SK-N-SH (cell line): ENCODE measurements around the gene CRYBG1. TPM values are rescaled to one million over a fixed set of nuclear protein-coding genes. Genes with fewer than 3 reads are reported as not detected.

Experiments used
- CTCF ChIA-PET: fragments of 300-600, 350-600 bp; formaldehyde crosslinking; extraction: SDS; loops from one replicate; lab custom pipeline; 2021; lab: Yijun Ruan, JAX
- POLR2A ChIA-PET: fragments of 350-600 bp; sonication (Branson Sonifier 250); formaldehyde crosslinking; extraction: SDS; loops from one replicate; lab custom pipeline; 2020; ENCODE audit warnings: antibody characterized with exemption, inconsistent platforms; lab: Yijun Ruan, JAX
- DNase-seq: peaks from one replicate; pipeline ENCODE4 v3.0.0; 2012
- H2AFZ ChIP-seq: fragments of 200-600 bp; sonication (generic); 2 replicates; pipeline ENCODE4 v1.8.1; 2016; ENCODE audit warnings: antibody characterized with exemption, mild to moderate bottlenecking, low read depth
- H3F3A ChIP-seq: fragments of 200-600 bp; sonication (generic); replicated peaks from 2 replicates; pipeline ENCODE3; 2016; ENCODE audit warnings: antibody characterized with exemption, mild to moderate bottlenecking; ENCODE audit not compliant: insufficient read depth
- H3K27ac ChIP-seq, 2 experiments: fragments of 200-500 bp in 1 of 2; fragments of 200-600 bp in 1 of 2; sonication (Bioruptor generic) in 1 of 2; sonication (generic), shearing (Covaris generic) in 1 of 2; 2 replicates each; pipeline versions ENCODE4 v1.5.1 to v1.6.1; 2014 to 2016; ENCODE audit warnings: low read depth in 2 of 2, inconsistent platforms in 1 of 2, low read length in 1 of 2, mild to moderate bottlenecking in 1 of 2, mixed read lengths in 1 of 2
- H3K27me3 ChIP-seq: fragments of 200-600 bp; sonication (generic), shearing (Covaris generic); 2 replicates; pipeline ENCODE4 v1.6.1; 2016; ENCODE audit warnings: mixed run types; ENCODE audit not compliant: insufficient read depth
- H3K36me3 ChIP-seq, 2 experiments: fragments of 200-500 bp in 1 of 2; fragments of 200-600 bp in 1 of 2; sonication (Bioruptor generic) in 1 of 2; sonication (generic) in 1 of 2; replicated peaks in 1 of 2; 2 replicates each; pipeline versions ENCODE3 to v1.5.1; 2014 to 2016; ENCODE audit warnings: low read length in 1 of 2, mild to moderate bottlenecking in 1 of 2; ENCODE audit not compliant: insufficient read depth in 2 of 2, control insufficient read depth in 1 of 2
- H3K4me1 ChIP-seq, 2 experiments: fragments of 200-500 bp in 1 of 2; fragments of 200-600 bp in 1 of 2; sonication (Bioruptor generic) in 1 of 2; sonication (generic), shearing (Covaris generic) in 1 of 2; 2 replicates each; pipeline versions ENCODE4 v1.5.1 to v1.6.1; 2014 to 2016; ENCODE audit warnings: low read depth in 1 of 2, low read length in 1 of 2, mixed run types in 1 of 2; ENCODE audit not compliant: insufficient read depth in 2 of 2, control insufficient read depth in 1 of 2
- H3K4me2 ChIP-seq: fragments of 200-600 bp; sonication (generic), shearing (Covaris generic); 2 replicates; pipeline ENCODE4 v1.6.1; 2017; ENCODE audit warnings: mixed run types
- H3K4me3 ChIP-seq, 2 experiments: fragments of 200-500 bp in 1 of 2; fragments of 200-600 bp in 1 of 2; sonication (Bioruptor generic) in 1 of 2; sonication (generic), shearing (Covaris generic) in 1 of 2; 2 replicates each; pipeline versions ENCODE4 v1.5.1 to v1.8.1; 2014 to 2016; ENCODE audit warnings: low read depth in 2 of 2, inconsistent platforms in 1 of 2, low read length in 1 of 2, mild to moderate bottlenecking in 1 of 2, mixed read lengths in 1 of 2, moderate library complexity in 1 of 2
- H3K79me2 ChIP-seq: fragments of 200-600 bp; sonication (generic); 2 replicates; pipeline ENCODE4 v1.8.1; 2017; ENCODE audit warnings: mild to moderate bottlenecking; ENCODE audit not compliant: insufficient read depth
- H3K9ac ChIP-seq: fragments of 200-600 bp; sonication (generic); 2 replicates; pipeline ENCODE4 v1.6.1; 2017; ENCODE audit warnings: mixed run types
- H3K9me2 ChIP-seq: fragments of 200-600 bp; sonication (generic); 2 replicates; pipeline ENCODE4 v1.6.1; 2017; ENCODE audit warnings: mixed run types
- H3K9me3 ChIP-seq: fragments of 200-600 bp; sonication (generic); 2 replicates; pipeline ENCODE4 v1.6.1; 2017; ENCODE audit warnings: mixed run types, mild to moderate bottlenecking, moderate library complexity
- H4K20me1 ChIP-seq: fragments of 200-600 bp; sonication (generic); 2 replicates; pipeline ENCODE4 v1.6.1; 2017; ENCODE audit warnings: mild to moderate bottlenecking, mixed run types; ENCODE audit not compliant: insufficient read depth
- EP300 ChIP-seq, 2 experiments: IDR thresholded peaks; 2 replicates each; pipeline versions ENCODE4 v1.4.0 to v1.6.1; 2012; ENCODE audit warnings: borderline replicate concordance in 1 of 2, low read depth in 1 of 2, low read length in 1 of 2
- MXI1 ChIP-seq: IDR thresholded peaks from 2 replicates; pipeline ENCODE4 v1.6.1; 2012; ENCODE audit warnings: mild to moderate bottlenecking, low read depth, low read length, improper control_type of control experiment
- REST ChIP-seq: IDR thresholded peaks from 2 replicates; pipeline ENCODE4 v1.6.1; 2012; ENCODE audit warnings: mild to moderate bottlenecking, low read depth, low read length, moderate library complexity
- RFX5 ChIP-seq: IDR thresholded peaks from 2 replicates; pipeline ENCODE4 v1.6.1; 2012; ENCODE audit warnings: mild to moderate bottlenecking, improper control_type of control experiment, low read length
- RXRA ChIP-seq: IDR thresholded peaks from 2 replicates; pipeline ENCODE4 v1.4.0; 2012; ENCODE audit warnings: low read depth, mild to moderate bottlenecking, borderline replicate concordance
- TCF12 ChIP-seq: IDR thresholded peaks from 2 replicates; pipeline ENCODE4 v1.4.0; 2012
- WGBS: methylation state at CpG from one replicate; pipeline ENCODE4 v1.1.6; 2017; ENCODE audit warnings: low lambda C conversion rate; 5-methylcytosine and 5-hydroxymethylcytosine counted together
- polyA plus RNA-seq, 3 experiments: library from polyadenylated mRNA; depleted of rRNA; stranded (reverse); fragments of >200 nt; gene quantifications; 2 replicates each; pipeline ENCODE4 v1.2.3, GENCODE V29; 2012
- TF ChIP-seq, protein P1 (sequence below): IDR thresholded peaks from 2 replicates; pipeline ENCODE4 v1.4.0; 2012; ENCODE audit warnings: low read depth, borderline replicate concordance

CRYBG1 gene
- polyA plus RNA-seq, 1 of the 3 experiments (the other 2 are of a cell fraction) = 13.8 TPM

- TF ChIP-seq TCF12 = no peak
- TF ChIP-seq REST = no peak
- no peak for TF ChIP-seq EP300 (IDR thresholded peaks at IDR 0.05; ENCODE audit: borderline replicate concordance in 1 of 2, low read depth in 1 of 2, low read length in 1 of 2)
- TF ChIP-seq RFX5 = no peak
- no peak for TF ChIP-seq MXI1
- DNase-seq = no peak
- no peaks in the 10 kb centered on the region for H3F3A ChIP-seq
- H3K4me3 ChIP-seq = no peak overlapping the region
- ChIA-PET POLR2A (no interaction called here), CTCF (interaction anchor here (1.0 to 1.8 kb wide), 2 partner anchors 17 to 105 kb away, joined by 4 to 6 read pairs; no protein-coding TSS in a partner anchor)
- H3K27ac ChIP-seq = no peak overlapping the region
- no peaks in the 10 kb centered on the region for H4K20me1 ChIP-seq
- no peaks in the 10 kb centered on the region for H3K9me2 ChIP-seq
- H2AFZ ChIP-seq = no peak overlapping the region
- H3K27me3 ChIP-seq = no peaks in the 10 kb centered on the region
- no peaks in the 10 kb centered on the region for H3K4me1 ChIP-seq
- H3K9ac ChIP-seq = no peak overlapping the region
- no peaks in the 10 kb centered on the region for H3K36me3 ChIP-seq
- no peak overlapping the region for H3K4me2 ChIP-seq
- no peaks in the 10 kb centered on the region for H3K9me3 ChIP-seq
- no peaks in the 10 kb centered on the region for H3K79me2 ChIP-seq
Measured at GRCh38 chr6:106461084-106461483, 100.6 kb downstream of the CRYBG1 start.

DNA sequence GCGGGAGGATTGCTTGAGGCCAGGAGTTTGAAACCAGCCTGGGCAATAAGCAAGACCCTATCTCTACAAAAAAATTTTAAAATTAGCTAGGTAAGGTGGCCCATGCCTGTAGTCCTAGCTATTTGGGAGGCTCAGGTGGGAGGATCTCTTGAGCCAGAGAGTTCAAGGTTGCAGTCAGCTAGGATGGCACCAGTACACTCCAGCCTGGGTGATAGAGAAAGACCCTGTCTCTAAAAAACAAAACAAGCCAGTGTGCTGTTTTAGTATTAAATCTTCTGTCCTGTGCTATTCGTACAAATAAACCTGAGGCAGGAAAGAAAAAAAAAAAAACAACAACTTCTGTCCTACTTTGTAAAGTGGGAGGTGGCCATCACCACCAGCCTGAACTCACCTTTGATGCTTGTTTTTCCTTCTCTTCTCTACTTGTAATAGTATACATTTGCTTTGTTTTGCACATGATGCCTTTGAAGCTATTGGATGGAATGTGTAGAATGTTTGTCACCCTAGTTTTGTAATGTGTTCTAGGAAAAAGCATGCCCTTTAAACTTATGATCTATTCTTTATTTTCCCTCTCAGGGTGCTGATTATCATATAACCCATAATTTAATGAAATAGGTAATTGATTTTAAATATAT, 102.5 kb downstream of the CRYBG1 start:
- no peak overlapping the region for H3K4me2 ChIP-seq
- H3K79me2 ChIP-seq = no peaks in the 10 kb centered on the region
- no peak for TF ChIP-seq RXRA
- TF ChIP-seq, protein P1, sequence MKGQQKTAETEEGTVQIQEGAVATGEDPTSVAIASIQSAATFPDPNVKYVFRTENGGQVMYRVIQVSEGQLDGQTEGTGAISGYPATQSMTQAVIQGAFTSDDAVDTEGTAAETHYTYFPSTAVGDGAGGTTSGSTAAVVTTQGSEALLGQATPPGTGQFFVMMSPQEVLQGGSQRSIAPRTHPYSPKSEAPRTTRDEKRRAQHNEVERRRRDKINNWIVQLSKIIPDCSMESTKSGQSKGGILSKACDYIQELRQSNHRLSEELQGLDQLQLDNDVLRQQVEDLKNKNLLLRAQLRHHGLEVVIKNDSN = no peak
- POLR2A ChIA-PET = no interaction called here
- no peaks in the 10 kb centered on the region for H4K20me1 ChIP-seq
- H3K9me2 ChIP-seq = no peaks in the 10 kb centered on the region
- CTCF ChIA-PET = interaction anchor here (1.0 to 1.5 kb wide), 3 partner anchors 15 to 18 kb away, joined by 3 to 4 read pairs (median 3); no protein-coding TSS in a partner anchor
- 77% methylated on average over 2 of the region's 2 CpGs for WGBS
- H3K27me3 ChIP-seq = no peaks in the 10 kb centered on the region
- no peak overlapping the region for H3K27ac ChIP-seq
- no peak overlapping the region for H3K9ac ChIP-seq
- H3K9me3 ChIP-seq = no peaks in the 10 kb centered on the region
- no peaks in the 10 kb centered on the region for H3K36me3 ChIP-seq
- no peak overlapping the region for H2AFZ ChIP-seq
- no peak for DNase-seq
- H3K4me1 ChIP-seq = no peaks in the 10 kb centered on the region
- H3F3A ChIP-seq = no peaks in the 10 kb centered on the region
- H3K4me3 ChIP-seq = no peak overlapping the region
